Glutamatergic neuron (in vitro differentiated cells): Measurements from ENCODE around the gene APLP2. TPM values are rescaled to one million over a fixed set of nuclear protein-coding genes. Genes with fewer than 3 reads are reported as not detected.

Experiments used
- DNase-seq: peaks from one replicate; pipeline ENCODE4 v3.0.0; 2022
- H3K27ac Mint-ChIP-seq: one replicate; pipeline ENCODE4 v1.8.0; 2020; ENCODE audit warnings: mild to moderate bottlenecking, mixed read lengths, inconsistent platforms; ENCODE audit not compliant: unreplicated experiment
- H3K27me3 Mint-ChIP-seq: one replicate; pipeline ENCODE4 v1.8.0; 2020; ENCODE audit warnings: mild to moderate bottlenecking, moderate library complexity, mixed read lengths, inconsistent platforms; ENCODE audit not compliant: unreplicated experiment
- H3K36me3 Mint-ChIP-seq: one replicate; pipeline ENCODE4 v1.8.0; 2020; ENCODE audit warnings: mild to moderate bottlenecking, mixed read lengths, inconsistent platforms; ENCODE audit not compliant: unreplicated experiment
- H3K4me1 Mint-ChIP-seq: one replicate; pipeline ENCODE4 v1.8.0; 2020; ENCODE audit warnings: mild to moderate bottlenecking, low read depth, mixed read lengths, inconsistent platforms; ENCODE audit not compliant: unreplicated experiment
- H3K4me3 Mint-ChIP-seq: one replicate; pipeline ENCODE4 v1.8.0; 2020; ENCODE audit warnings: mild to moderate bottlenecking, mixed read lengths, inconsistent platforms; ENCODE audit not compliant: unreplicated experiment
- H3K9me3 Mint-ChIP-seq: one replicate; pipeline ENCODE4 v1.8.0; 2020; ENCODE audit warnings: mild to moderate bottlenecking, moderate library complexity, mixed read lengths, inconsistent platforms; ENCODE audit not compliant: unreplicated experiment
- CTCF ChIP-seq: fragments of 200-600 bp; sonication (generic); IDR thresholded peaks from one replicate; pipeline ENCODE4 v1.5.0; 2021; ENCODE audit not compliant: partially characterized antibody, unreplicated experiment
- total RNA-seq: library from RNA; stranded (reverse); fragmentation: NEBNext Ultra II Directional; extraction: Animal tissue kit (Norgen Biotek cat#: 25700); gene quantifications from one replicate; pipeline ENCODE4 v1.2.1, GENCODE V29; 2021; ENCODE audit not compliant: unreplicated experiment

Gene APLP2
- total RNA-seq, 1 donor from 2014 or later: 183 TPM

DNA sequence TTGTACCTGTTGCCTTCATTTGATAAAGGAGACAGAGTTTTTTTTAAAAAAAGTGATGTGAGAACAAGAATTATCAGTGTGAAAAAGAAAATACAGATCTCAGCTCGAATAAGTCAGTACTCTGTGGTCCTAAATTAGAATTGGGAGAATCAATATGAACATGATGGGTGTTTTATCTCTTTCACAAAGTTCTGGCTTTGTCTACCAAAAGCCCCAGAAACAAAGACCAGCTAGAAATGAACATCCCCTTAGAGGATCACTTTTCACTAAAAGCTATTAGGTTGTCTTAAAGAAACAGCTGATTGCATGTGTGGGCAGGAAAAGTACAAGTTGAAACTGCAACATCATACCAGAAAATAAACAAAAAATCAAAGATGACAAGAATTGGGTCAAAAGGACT lies 81.5 kb downstream of the APLP2 start:
- Mint-ChIP-seq H3K9me3 (peaks cover 2% of the 10 kb centered on the region), H3K36me3 (peaks cover 7% of the 10 kb centered on the region), H3K4me3 (no peak overlapping the region), H3K27me3 (no peaks in the 10 kb centered on the region), H3K27ac (no peak overlapping the region), H3K4me1 (no peaks in the 10 kb centered on the region)
- no peak for TF ChIP-seq CTCF
- DNase-seq: no peak

- H3K9me3 Mint-ChIP-seq: peaks cover 5% of the 10 kb centered on the region
- peaks cover 12% of the 10 kb centered on the region for H3K27me3 Mint-ChIP-seq
- peaks cover 2% of the 10 kb centered on the region for H3K4me1 Mint-ChIP-seq
- no peak overlapping the region for H3K27ac Mint-ChIP-seq
- DNase-seq: no peak
- H3K4me3 Mint-ChIP-seq: no peak overlapping the region
- peaks cover 11% of the 10 kb centered on the region for H3K36me3 Mint-ChIP-seq
- no peak for TF ChIP-seq CTCF
Measured at GRCh38 chr11:130156108-130157022, 86.7 kb downstream of the APLP2 start.

DNA sequence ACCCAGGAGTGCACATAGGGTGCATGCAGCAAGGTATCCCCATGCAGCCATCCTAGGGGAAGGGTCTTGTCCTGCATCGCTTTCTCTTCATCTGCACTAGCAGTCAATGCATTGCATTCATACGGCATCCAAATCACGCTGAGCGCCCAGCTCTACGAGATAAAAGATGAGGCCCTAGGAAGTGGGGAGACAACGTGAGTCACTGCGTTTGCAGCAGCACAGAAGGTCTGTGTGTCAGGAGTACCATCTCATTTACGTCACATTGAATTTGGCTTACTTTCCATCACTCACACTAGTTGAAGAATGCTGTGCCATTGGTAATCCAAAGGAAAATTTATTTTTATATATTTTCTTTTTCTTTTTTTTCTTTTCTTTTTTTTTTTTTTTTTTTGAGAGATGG lies 87.4 kb downstream of the APLP2 start:
- H3K9me3 Mint-ChIP-seq: peaks cover 5% of the 10 kb centered on the region
- peaks cover 12% of the 10 kb centered on the region for H3K27me3 Mint-ChIP-seq
- peaks cover 7% of the 10 kb centered on the region for H3K4me1 Mint-ChIP-seq
- H3K36me3 Mint-ChIP-seq: peaks cover 11% of the 10 kb centered on the region
- DNase-seq: no peak
- TF ChIP-seq CTCF: no peak
- no peak overlapping the region for H3K27ac Mint-ChIP-seq
- no peak overlapping the region for H3K4me3 Mint-ChIP-seq

DNA sequence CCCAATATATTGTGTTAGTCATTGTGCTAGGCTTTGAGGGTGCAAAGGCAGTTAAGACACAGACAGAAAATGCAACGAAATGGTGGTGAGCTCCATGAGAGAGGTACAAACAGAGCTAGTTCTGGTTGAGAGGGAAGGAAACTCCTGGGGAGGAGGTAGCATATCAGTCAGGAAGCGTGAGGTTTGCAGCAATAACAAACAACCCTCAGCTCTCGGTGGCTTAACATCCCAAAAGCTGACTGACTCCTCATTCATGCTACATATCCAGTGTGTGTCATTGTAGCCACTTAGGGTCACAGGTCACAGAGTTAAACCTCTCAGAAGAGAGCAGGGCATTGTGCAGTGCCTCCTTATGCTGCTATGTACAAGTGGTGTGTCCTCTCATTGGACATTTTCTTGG lies 88.1 kb downstream of the APLP2 start:
- no peak for DNase-seq
- Mint-ChIP-seq H3K4me1 (peaks cover 9% of the 10 kb centered on the region), H3K27ac (no peak overlapping the region), H3K4me3 (no peak overlapping the region), H3K36me3 (peaks cover 11% of the 10 kb centered on the region), H3K27me3 (peaks cover 12% of the 10 kb centered on the region), H3K9me3 (peaks cover 5% of the 10 kb centered on the region)
- TF ChIP-seq CTCF: no peak

- H3K36me3 Mint-ChIP-seq: peaks cover 11% of the 10 kb centered on the region
- H3K4me1 Mint-ChIP-seq: peaks cover 9% of the 10 kb centered on the region
- H3K27me3 Mint-ChIP-seq: peaks cover 12% of the 10 kb centered on the region
- H3K4me3 Mint-ChIP-seq: peak overlapping the region; percentile 75
- DNase-seq: no peak
- no peak for TF ChIP-seq CTCF
- no peak overlapping the region for H3K27ac Mint-ChIP-seq
- H3K9me3 Mint-ChIP-seq: peaks cover 5% of the 10 kb centered on the region
Measured at GRCh38 chr11:130159139-130159538, 89.4 kb downstream of the APLP2 start.
